HFF-Myc (cell line): ENCODE results near the gene PTGDR.
A peak's percentile ranks its signal among the peaks of the same experiment; 100 is the strongest.

Experiments
- DNase-seq: peaks from one replicate; pipeline ENCODE4 v3.0.0-alpha.2; 2011; ENCODE audit warnings: low read depth; ENCODE audit errors: extremely low read depth
- H3K4me3 ChIP-seq: replicated peaks from 2 replicates; pipeline ENCODE4 v1.5.1; 2011; ENCODE audit warnings: low read depth, mild to moderate bottlenecking, control low read depth, low read length
- CTCF ChIP-seq: IDR thresholded peaks from 2 replicates; pipeline ENCODE4 v1.5.1; 2012; ENCODE audit warnings: mild to moderate bottlenecking, low read depth, low read length, control low read depth; ENCODE audit errors: missing control alignments

Gene PTGDR

GRCh38 chr14:52235434-52235833 is 32.1 kb upstream of the PTGDR start:
- TF ChIP-seq CTCF: no peak
- no peak overlapping the region for H3K4me3 ChIP-seq
- no peak for DNase-seq

DNA sequence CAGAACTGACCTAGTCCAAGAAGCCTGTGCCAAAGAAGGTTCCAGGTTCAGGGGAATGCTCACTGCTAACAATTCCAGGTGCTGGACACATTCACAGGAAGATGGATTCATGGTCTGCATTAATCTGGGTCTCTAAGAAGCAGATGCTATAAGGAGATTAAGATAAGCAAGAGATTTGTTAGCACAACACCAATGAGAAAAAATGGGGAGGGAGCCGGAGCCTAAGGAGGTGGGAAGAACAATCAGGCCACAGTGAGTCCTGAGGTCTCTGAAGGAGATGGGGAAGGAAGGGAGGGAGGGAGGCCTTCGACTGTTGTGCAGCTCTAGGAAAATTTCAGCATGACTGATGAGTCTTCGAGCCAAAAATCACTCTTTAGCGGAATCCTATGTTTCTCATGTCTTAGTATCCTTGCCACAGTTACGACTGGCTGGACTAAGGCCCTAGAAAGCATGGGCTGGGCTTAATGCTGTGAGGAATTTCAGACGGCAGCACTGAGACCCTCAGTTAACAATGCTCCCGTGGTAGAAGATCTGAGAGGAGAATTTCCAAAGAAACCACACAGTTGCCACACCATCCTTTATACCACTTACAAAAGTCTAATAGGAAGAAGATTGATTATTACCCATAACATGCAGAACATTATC is 31.5 kb upstream of the PTGDR start:
- no peak overlapping the region for H3K4me3 ChIP-seq
- TF ChIP-seq CTCF: no peak
- DNase-seq: no peak

- no peak for TF ChIP-seq CTCF
- H3K4me3 ChIP-seq: no peak overlapping the region
- DNase-seq: no peak
Observed at GRCh38 chr14:52238682-52239081, 28.8 kb upstream of the PTGDR start.

GRCh38 chr14:52240623-52241022 is 26.9 kb upstream of the PTGDR start:
- H3K4me3 ChIP-seq: no peak overlapping the region
- no peak for DNase-seq
- TF ChIP-seq CTCF: no peak

- DNase-seq: peak; percentile 48
- TF ChIP-seq CTCF: no peak
- H3K4me3 ChIP-seq: peak overlapping the region; percentile 5; the same call in 1 of the 2 replicates
Observed at GRCh38 chr14:52241087-52241793, 26.3 kb upstream of the PTGDR start.

GRCh38 chr14:52244328-52244727 is 23.2 kb upstream of the PTGDR start:
- H3K4me3 ChIP-seq: no peak overlapping the region
- no peak for DNase-seq
- no peak for TF ChIP-seq CTCF
